Neural cell (in vitro differentiated cells): ENCODE results near the gene DCLK1. TPM values are rescaled to one million over a fixed set of nuclear protein-coding genes. Genes with fewer than 3 reads are reported as not detected.

Experiments used
- H2AFZ ChIP-seq: fragments of 200-600, 300-800 bp; sonication (generic), shearing (Covaris generic); 2 replicates; pipeline ENCODE4 v1.6.0; 2014; ENCODE audit warnings: low read depth, mild to moderate bottlenecking, antibody characterized with exemption, low read length, moderate library complexity
- H3F3A ChIP-seq: fragments of 200-600 bp; shearing (Covaris generic); 2 replicates; pipeline ENCODE4 v1.6.1; 2016; ENCODE audit warnings: mild to moderate bottlenecking, moderate library complexity, mixed read lengths, antibody characterized with exemption, low read length; ENCODE audit not compliant: insufficient read depth, poor library complexity, severe bottlenecking
- H3K27ac ChIP-seq: fragments of 200-600, 300-800 bp; sonication (generic), shearing (Covaris generic); 2 replicates; pipeline ENCODE4 v1.5.1; 2014; ENCODE audit warnings: mild to moderate bottlenecking, low read length, moderate library complexity
- H3K27me3 ChIP-seq: fragments of 300-800, 200-600 bp; sonication (generic), shearing (Covaris generic); 2 replicates; pipeline ENCODE4 v1.6.0; 2014; ENCODE audit warnings: mild to moderate bottlenecking, low read depth, low read length, moderate library complexity; ENCODE audit not compliant: insufficient read depth
- H3K36me3 ChIP-seq: fragments of 300-800, 200-600 bp; sonication (generic), shearing (Covaris generic); 2 replicates; pipeline ENCODE4 v1.5.1; 2014; ENCODE audit warnings: mild to moderate bottlenecking, antibody characterized with exemption, low read length, moderate library complexity; ENCODE audit not compliant: insufficient read depth
- H3K4me2 ChIP-seq: fragments of 300-800, 200-600 bp; sonication (generic), shearing (Covaris generic); 2 replicates; pipeline ENCODE4 v1.6.0; 2014; ENCODE audit warnings: mild to moderate bottlenecking, low read length
- H3K4me3 ChIP-seq: fragments of 300-800, 200-600 bp; sonication (generic), shearing (Covaris generic); 2 replicates; pipeline ENCODE4 v1.5.1; 2014; ENCODE audit warnings: mild to moderate bottlenecking, low read length, moderate library complexity
- H3K79me2 ChIP-seq: fragments of 200-600 bp; shearing (Covaris generic); replicated peaks from 2 replicates; pipeline ENCODE4 v1.6.0; 2014; ENCODE audit warnings: mild to moderate bottlenecking, low read length, moderate library complexity; ENCODE audit not compliant: insufficient read depth
- H3K9ac ChIP-seq: fragments of 300-800, 200-600 bp; sonication (generic), shearing (Covaris generic); 2 replicates; pipeline ENCODE4 v1.6.1; 2016; ENCODE audit warnings: mild to moderate bottlenecking, low read length, mixed read lengths
- H3K9me2 ChIP-seq: fragments of 200-600 bp; shearing (Covaris generic); 2 replicates; pipeline ENCODE4 v1.6.1; 2016; ENCODE audit warnings: mild to moderate bottlenecking, low read length, mixed read lengths; ENCODE audit not compliant: insufficient read depth
- H3K9me3 ChIP-seq: fragments of 200-600, 300-800 bp; sonication (generic), shearing (Covaris generic); 2 replicates; pipeline ENCODE4 v1.6.1; 2016; ENCODE audit warnings: mild to moderate bottlenecking, mixed run types, low read length, moderate library complexity, mixed read lengths
- H4K20me1 ChIP-seq: fragments of 200-600 bp; shearing (Covaris generic); 2 replicates; pipeline ENCODE4 v1.6.1; 2016; ENCODE audit warnings: mild to moderate bottlenecking, mixed run types; ENCODE audit not compliant: insufficient read depth
- CTCF ChIP-seq: fragments of 450-650 bp; IDR thresholded peaks from 2 replicates; pipeline ENCODE4 v1.5.1; 2014; ENCODE audit warnings: antibody characterized with exemption, mild to moderate bottlenecking, moderate library complexity; ENCODE audit not compliant: poor library complexity, severe bottlenecking
- EP300 ChIP-seq: fragments of 450-650 bp; conservative IDR thresholded peaks from 2 replicates; pipeline ENCODE4 v1.6.1; 2014; ENCODE audit warnings: antibody characterized with exemption, mild to moderate bottlenecking, moderate library complexity; ENCODE audit not compliant: poor library complexity, severe bottlenecking
- EZH2 ChIP-seq: fragments of 200-600, 300-800 bp; shearing (Covaris generic), sonication (generic); IDR thresholded peaks from 2 replicates; pipeline ENCODE4 v1.6.1; 2014; ENCODE audit warnings: antibody characterized with exemption, low read length, borderline replicate concordance, mild to moderate bottlenecking; ENCODE audit not compliant: insufficient read depth, poor library complexity, severe bottlenecking
- MXI1 ChIP-seq: fragments of 450-650 bp; conservative IDR thresholded peaks from 2 replicates; pipeline ENCODE4 v1.6.1; 2014; ENCODE audit warnings: antibody characterized with exemption, mild to moderate bottlenecking; ENCODE audit not compliant: poor library complexity, severe bottlenecking
- POLR2AphosphoS5 ChIP-seq: IDR thresholded peaks from 2 replicates; pipeline ENCODE4 v1.6.1; 2012
- RAD21 ChIP-seq: fragments of 450-650 bp; conservative IDR thresholded peaks from 2 replicates; pipeline ENCODE4 v1.6.1; 2014; ENCODE audit warnings: antibody characterized with exemption, mild to moderate bottlenecking, moderate library complexity
- REST ChIP-seq: IDR thresholded peaks from 2 replicates; pipeline ENCODE4 v1.6.1; 2012; ENCODE audit warnings: borderline replicate concordance
- SMC3 ChIP-seq: fragments of 450-650 bp; conservative IDR thresholded peaks from 2 replicates; pipeline ENCODE4 v1.6.1; 2014; ENCODE audit warnings: antibody characterized with exemption, mild to moderate bottlenecking, moderate library complexity; ENCODE audit not compliant: poor library complexity
- TAF1 ChIP-seq: IDR thresholded peaks from 2 replicates; pipeline ENCODE4 v1.6.1; 2012; ENCODE audit warnings: low read depth
- polyA plus RNA-seq: library from polyadenylated mRNA; depleted of rRNA; stranded (reverse); fragments of >200 nt; gene quantifications from 2 replicates; pipeline ENCODE4 v1.2.3, GENCODE V29; 2014

The DCLK1 gene
- polyA plus RNA-seq, 1 donor from 2014 or later: 124 TPM

GRCh38 chr13:35833031-35833430 is 298.2 kb downstream of the DCLK1 start:
- TF ChIP-seq MXI1: no peak
- TF ChIP-seq RAD21: no peak
- no peak for TF ChIP-seq CTCF
- no peak for TF ChIP-seq EP300
- TF ChIP-seq REST: no peak
- TF ChIP-seq TAF1: no peak
- TF ChIP-seq POLR2AphosphoS5: no peak
- no peak for TF ChIP-seq SMC3
- no peak for TF ChIP-seq EZH2
- Histone ChIP-seq H2AFZ (no peak overlapping the region), H3K36me3 (peaks cover 18% of the 10 kb centered on the region)

GRCh38 chr13:35832551-35832950 is 298.6 kb downstream of the DCLK1 start:
- H3K79me2 ChIP-seq: no peaks in the 10 kb centered on the region

More at GRCh38 chr13:35833031-35833430, 298.2 kb downstream of the DCLK1 start:
- no peak overlapping the region for H3K27ac ChIP-seq
- H3K4me3 ChIP-seq: no peak overlapping the region
- no peak overlapping the region for H3K4me2 ChIP-seq
- H3F3A ChIP-seq: no peaks in the 10 kb centered on the region
- H3K9me3 ChIP-seq: no peaks in the 10 kb centered on the region
- no peak overlapping the region for H3K9ac ChIP-seq
- no peaks in the 10 kb centered on the region for H3K27me3 ChIP-seq
- H3K9me2 ChIP-seq: no peaks in the 10 kb centered on the region
- no peaks in the 10 kb centered on the region for H4K20me1 ChIP-seq
- H3K79me2 ChIP-seq: no peaks in the 10 kb centered on the region

More at GRCh38 chr13:35832551-35832950, 298.6 kb downstream of the DCLK1 start:
- no peak overlapping the region for H3K9ac ChIP-seq
- no peak overlapping the region for H3K4me2 ChIP-seq
- no peaks in the 10 kb centered on the region for H4K20me1 ChIP-seq
- peaks cover 18% of the 10 kb centered on the region for H3K36me3 ChIP-seq
- TF ChIP-seq TAF1 (no peak), SMC3 (no peak), POLR2AphosphoS5 (no peak), MXI1 (no peak), EP300 (no peak), CTCF (no peak), REST (no peak), EZH2 (no peak)
- no peaks in the 10 kb centered on the region for H3K27me3 ChIP-seq
- no peak overlapping the region for H3K27ac ChIP-seq
- H3K9me3 ChIP-seq: no peaks in the 10 kb centered on the region
- no peak overlapping the region for H3K4me3 ChIP-seq
- H2AFZ ChIP-seq: no peak overlapping the region
- no peaks in the 10 kb centered on the region for H3F3A ChIP-seq
- no peaks in the 10 kb centered on the region for H3K9me2 ChIP-seq
